WTC11 (cell line): ENCODE results near the gene ALS2CL.

Source experiments
- CBFB ChIP-seq: sonication (generic); formaldehyde crosslinking; IDR thresholded peaks from 2 replicates; pipeline ENCODE4 v1.8.1; 2022; ENCODE audit warnings: mild to moderate bottlenecking, low read depth, missing genetic modification reagents
- ESRRA ChIP-seq: sonication (generic); formaldehyde crosslinking; IDR thresholded peaks from 2 replicates; pipeline ENCODE4 v1.8.1; 2022; ENCODE audit warnings: mild to moderate bottlenecking, missing genetic modification reagents, borderline replicate concordance
- FOXK1 ChIP-seq: sonication (generic); formaldehyde crosslinking; IDR thresholded peaks from 2 replicates; pipeline ENCODE4 v1.8.0; 2022; ENCODE audit warnings: mild to moderate bottlenecking, moderate library complexity, missing genetic modification reagents
- IRF2 ChIP-seq: sonication (generic); formaldehyde crosslinking; IDR thresholded peaks from 2 replicates; pipeline ENCODE4 v1.8.0; 2022; ENCODE audit warnings: low read depth, missing genetic modification reagents, borderline replicate concordance
- NR3C1 ChIP-seq: sonication (generic); formaldehyde crosslinking; conservative IDR thresholded peaks from 2 replicates; pipeline ENCODE4 v1.8.1; 2023; ENCODE audit warnings: low read depth, mild to moderate bottlenecking, missing genetic modification reagents
- PRRX2 ChIP-seq: fragments of 250-450 bp; sonication (Bioruptor Pico); IDR thresholded peaks from 2 replicates; pipeline ENCODE4 v1.8.0; 2021; ENCODE audit warnings: mild to moderate bottlenecking
- SOX15 ChIP-seq: fragments of 250-450 bp; sonication (Bioruptor Pico); IDR thresholded peaks from 2 replicates; pipeline ENCODE4 v1.9.0; 2021; ENCODE audit warnings: mild to moderate bottlenecking
- TP53 ChIP-seq: sonication (generic); formaldehyde crosslinking; IDR thresholded peaks from 2 replicates; pipeline ENCODE4 v1.8.1; 2023; ENCODE audit warnings: mild to moderate bottlenecking, missing genetic modification reagents
- ZNF121 ChIP-seq: sonication (generic); formaldehyde crosslinking; IDR thresholded peaks from 2 replicates; pipeline ENCODE4 v1.8.0; 2023; ENCODE audit warnings: missing genetic modification reagents
- ZNF232 ChIP-seq: sonication (generic); formaldehyde crosslinking; IDR thresholded peaks from 2 replicates; pipeline ENCODE4 v1.8.0; 2022; ENCODE audit warnings: mild to moderate bottlenecking, missing genetic modification reagents
- TF ChIP-seq, protein P1 (sequence below): fragments of 200-600 bp; IDR thresholded peaks from 2 replicates; pipeline ENCODE4 v1.8.0; 2022; ENCODE audit warnings: antibody characterized with exemption
- TF ChIP-seq, protein P2 (sequence below): sonication (generic); formaldehyde crosslinking; IDR thresholded peaks from 2 replicates; pipeline ENCODE4 v1.8.0; 2022; ENCODE audit warnings: mild to moderate bottlenecking, missing genetic modification reagents
- TF ChIP-seq, protein P3 (sequence below): fragments of 250-450 bp; sonication (Bioruptor Pico); IDR thresholded peaks from 2 replicates; pipeline ENCODE4 v1.8.0; 2021; ENCODE audit warnings: mild to moderate bottlenecking
- TF ChIP-seq, protein P4 (sequence below): sonication (generic); formaldehyde crosslinking; IDR thresholded peaks from 2 replicates; pipeline ENCODE4 v1.8.0; 2022; ENCODE audit warnings: mild to moderate bottlenecking, missing genetic modification reagents

DNA sequence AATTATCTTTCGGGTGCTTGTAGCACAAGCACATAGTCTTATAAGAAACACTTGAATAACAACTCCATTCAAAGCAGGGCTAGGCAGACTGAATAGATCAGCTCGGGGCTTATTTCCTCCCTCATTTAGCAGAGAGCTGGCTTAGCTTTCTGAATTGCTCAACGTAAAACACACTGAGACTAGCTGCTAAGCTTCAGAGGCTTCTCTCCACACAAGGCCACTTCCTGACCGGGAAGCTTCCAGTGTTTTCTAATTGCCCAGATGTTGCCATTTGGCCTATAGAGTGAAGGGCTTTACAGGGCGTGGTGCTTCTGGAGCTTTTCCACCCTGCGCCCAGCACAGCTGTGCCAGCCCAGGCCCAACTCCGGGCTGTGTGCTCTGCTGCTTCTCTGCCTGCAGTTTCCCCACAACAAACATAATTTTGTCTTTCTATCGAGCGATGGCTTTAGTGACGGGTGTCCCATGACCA is 64.5 kb downstream of the ALS2CL start:
- no peak for TF ChIP-seq TP53 (CRISPR knock-in tag)
- TF ChIP-seq CBFB (CRISPR knock-in tag) = no peak
- no peak for TF ChIP-seq ESRRA (CRISPR knock-in tag)
- TF ChIP-seq, protein P1, sequence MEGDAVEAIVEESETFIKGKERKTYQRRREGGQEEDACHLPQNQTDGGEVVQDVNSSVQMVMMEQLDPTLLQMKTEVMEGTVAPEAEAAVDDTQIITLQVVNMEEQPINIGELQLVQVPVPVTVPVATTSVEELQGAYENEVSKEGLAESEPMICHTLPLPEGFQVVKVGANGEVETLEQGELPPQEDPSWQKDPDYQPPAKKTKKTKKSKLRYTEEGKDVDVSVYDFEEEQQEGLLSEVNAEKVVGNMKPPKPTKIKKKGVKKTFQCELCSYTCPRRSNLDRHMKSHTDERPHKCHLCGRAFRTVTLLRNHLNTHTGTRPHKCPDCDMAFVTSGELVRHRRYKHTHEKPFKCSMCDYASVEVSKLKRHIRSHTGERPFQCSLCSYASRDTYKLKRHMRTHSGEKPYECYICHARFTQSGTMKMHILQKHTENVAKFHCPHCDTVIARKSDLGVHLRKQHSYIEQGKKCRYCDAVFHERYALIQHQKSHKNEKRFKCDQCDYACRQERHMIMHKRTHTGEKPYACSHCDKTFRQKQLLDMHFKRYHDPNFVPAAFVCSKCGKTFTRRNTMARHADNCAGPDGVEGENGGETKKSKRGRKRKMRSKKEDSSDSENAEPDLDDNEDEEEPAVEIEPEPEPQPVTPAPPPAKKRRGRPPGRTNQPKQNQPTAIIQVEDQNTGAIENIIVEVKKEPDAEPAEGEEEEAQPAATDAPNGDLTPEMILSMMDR = no peak
- no peak for TF ChIP-seq IRF2 (CRISPR knock-in tag)
- no peak for TF ChIP-seq FOXK1
- TF ChIP-seq, protein P2, sequence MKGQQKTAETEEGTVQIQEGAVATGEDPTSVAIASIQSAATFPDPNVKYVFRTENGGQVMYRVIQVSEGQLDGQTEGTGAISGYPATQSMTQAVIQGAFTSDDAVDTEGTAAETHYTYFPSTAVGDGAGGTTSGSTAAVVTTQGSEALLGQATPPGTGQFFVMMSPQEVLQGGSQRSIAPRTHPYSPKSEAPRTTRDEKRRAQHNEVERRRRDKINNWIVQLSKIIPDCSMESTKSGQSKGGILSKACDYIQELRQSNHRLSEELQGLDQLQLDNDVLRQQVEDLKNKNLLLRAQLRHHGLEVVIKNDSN (CRISPR knock-in tag) = no peak
- no peak for TF ChIP-seq SOX15
- TF ChIP-seq ZNF232 (CRISPR knock-in tag) = no peak
- TF ChIP-seq, protein P3, sequence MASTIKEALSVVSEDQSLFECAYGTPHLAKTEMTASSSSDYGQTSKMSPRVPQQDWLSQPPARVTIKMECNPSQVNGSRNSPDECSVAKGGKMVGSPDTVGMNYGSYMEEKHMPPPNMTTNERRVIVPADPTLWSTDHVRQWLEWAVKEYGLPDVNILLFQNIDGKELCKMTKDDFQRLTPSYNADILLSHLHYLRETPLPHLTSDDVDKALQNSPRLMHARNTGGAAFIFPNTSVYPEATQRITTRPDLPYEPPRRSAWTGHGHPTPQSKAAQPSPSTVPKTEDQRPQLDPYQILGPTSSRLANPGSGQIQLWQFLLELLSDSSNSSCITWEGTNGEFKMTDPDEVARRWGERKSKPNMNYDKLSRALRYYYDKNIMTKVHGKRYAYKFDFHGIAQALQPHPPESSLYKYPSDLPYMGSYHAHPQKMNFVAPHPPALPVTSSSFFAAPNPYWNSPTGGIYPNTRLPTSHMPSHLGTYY (CRISPR knock-in tag) = no peak
- TF ChIP-seq, protein P4, sequence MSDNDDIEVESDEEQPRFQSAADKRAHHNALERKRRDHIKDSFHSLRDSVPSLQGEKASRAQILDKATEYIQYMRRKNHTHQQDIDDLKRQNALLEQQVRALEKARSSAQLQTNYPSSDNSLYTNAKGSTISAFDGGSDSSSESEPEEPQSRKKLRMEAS (CRISPR knock-in tag) = no peak
- TF ChIP-seq ZNF121 (CRISPR knock-in tag) = no peak
- no peak for TF ChIP-seq PRRX2 (CRISPR knock-in tag)
- no peak for TF ChIP-seq NR3C1
